IgD-negative memory B cell (primary cell): Measurements from ENCODE around the gene LOXL1. TPM values are rescaled to one million over a fixed set of nuclear protein-coding genes. Genes with fewer than 3 reads are reported as not detected.

ENCODE experiments used
- H3K27ac Mint-ChIP-seq, 3 donors: one replicate each; pipeline ENCODE4 v1.8.0; 2020 to 2022; ENCODE audit warnings: mild to moderate bottlenecking in 3 of 3, mixed read lengths in 3 of 3, moderate library complexity in 1 of 3
- H3K27me3 Mint-ChIP-seq: one replicate; pipeline ENCODE4 v1.8.0; 2021; ENCODE audit warnings: mixed read lengths
- H3K36me3 Mint-ChIP-seq: one replicate; pipeline ENCODE4 v1.8.0; 2020; ENCODE audit warnings: mild to moderate bottlenecking, mixed read lengths
- H3K4me1 Mint-ChIP-seq, 3 donors: one replicate each; pipeline ENCODE4 v1.8.0; 2020 to 2022; ENCODE audit warnings: mixed read lengths in 3 of 3, mild to moderate bottlenecking in 1 of 3
- H3K4me3 Mint-ChIP-seq, 4 donors: one replicate each; pipeline ENCODE4 v1.8.0; 2020 to 2022; ENCODE audit warnings: mild to moderate bottlenecking in 4 of 4, mixed read lengths in 4 of 4, moderate library complexity in 3 of 4
- H3K9me3 Mint-ChIP-seq, 3 donors: one replicate each; pipeline ENCODE4 v1.8.0; 2020 to 2021; ENCODE audit warnings: mixed read lengths in 3 of 3, mild to moderate bottlenecking in 1 of 3
- polyA plus RNA-seq: library from polyadenylated mRNA; unstranded; fragments of 300-500 nt; fragmentation: Illumina TruSeq; gene quantifications from one replicate; pipeline ENCODE4 v1.2.3, GENCODE V29; 2021

LOXL1 gene
- polyA plus RNA-seq, 1 donor from 2014 or later = 0.55 TPM

GRCh38 chr15:73908030-73908821, 18.0 kb upstream of the LOXL1 start:
- Mint-ChIP-seq H3K4me1 (no peaks in the 10 kb centered on the region), H3K4me3 (no peak overlapping the region), H3K9me3 (peaks cover 0 to 2% (median 0%) of the 10 kb centered on the region in 3 donors), H3K27me3 (no peaks in the 10 kb centered on the region), H3K27ac (no peak overlapping the region), H3K36me3 (peaks cover 2% of the 10 kb centered on the region)

DNA sequence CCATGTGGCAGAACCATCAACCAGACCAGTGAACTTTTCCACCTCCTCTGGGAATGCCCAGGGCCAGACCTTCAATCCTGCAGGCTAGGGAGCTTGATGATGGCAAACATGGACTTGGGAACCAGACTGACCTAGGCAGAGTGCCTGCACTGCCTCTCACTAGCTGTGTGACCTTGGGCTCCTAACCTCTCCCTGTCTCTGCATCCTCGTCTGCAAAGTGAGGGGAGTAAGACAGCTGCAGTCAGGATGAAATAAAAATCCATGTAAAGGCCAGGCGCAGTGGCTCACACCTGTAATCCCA, 17.5 kb upstream of the LOXL1 start:
- Mint-ChIP-seq H3K27ac (no peak overlapping the region), H3K4me3 (no peak overlapping the region), H3K9me3 (no peaks in the 10 kb centered on the region), H3K4me1 (no peaks in the 10 kb centered on the region), H3K27me3 (no peaks in the 10 kb centered on the region), H3K36me3 (peaks cover 2% of the 10 kb centered on the region)

GRCh38 chr15:73909651-73910050, 16.6 kb upstream of the LOXL1 start:
- Mint-ChIP-seq H3K27ac (no peak overlapping the region), H3K27me3 (peaks cover 6% of the 10 kb centered on the region), H3K36me3 (peaks cover 2% of the 10 kb centered on the region), H3K4me3 (no peak overlapping the region), H3K4me1 (peaks cover 0 to 2% (median 0%) of the 10 kb centered on the region in 3 donors), H3K9me3 (no peaks in the 10 kb centered on the region)

DNA sequence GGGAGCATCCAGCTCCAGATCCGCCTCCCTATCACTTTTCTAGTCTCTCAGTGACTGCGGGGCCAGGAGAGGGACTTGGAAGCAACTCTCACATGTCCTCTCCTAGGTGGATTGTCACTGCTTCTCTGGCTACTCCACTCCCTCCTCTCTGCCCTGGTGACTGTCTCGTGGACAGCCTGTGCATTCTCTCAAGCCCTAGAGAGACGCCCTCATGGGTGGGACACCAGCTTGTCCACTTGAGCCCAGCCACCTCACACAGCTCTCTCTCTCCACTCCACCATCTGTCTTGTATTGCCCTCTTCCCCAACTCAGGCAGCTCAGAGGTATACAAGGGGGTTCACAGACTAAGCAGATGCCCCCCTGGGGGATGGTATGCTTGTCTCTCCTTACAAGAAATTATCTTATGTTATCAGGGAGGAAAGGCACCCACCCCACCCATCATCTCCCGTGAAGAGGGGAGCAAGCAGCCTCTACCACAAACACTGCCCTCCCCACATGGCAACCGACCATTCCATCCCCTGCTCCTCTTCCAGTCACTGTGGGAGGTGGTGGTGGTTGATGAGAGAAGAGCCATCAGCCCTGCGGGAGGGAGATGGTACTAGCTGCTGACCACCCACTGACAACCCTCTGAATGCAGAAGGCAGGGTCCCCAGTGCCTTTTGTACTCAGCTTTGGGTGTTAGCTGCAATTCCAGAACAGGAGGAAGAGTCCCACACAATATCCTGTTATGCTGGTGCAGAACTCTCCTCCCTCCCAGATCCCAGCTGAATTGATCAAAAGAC, 15.5 kb upstream of the LOXL1 start:
- peaks cover 2% of the 10 kb centered on the region for H3K36me3 Mint-ChIP-seq
- H3K27ac Mint-ChIP-seq = no peak overlapping the region
- no peaks in the 10 kb centered on the region for H3K9me3 Mint-ChIP-seq
- no peak overlapping the region for H3K4me3 Mint-ChIP-seq
- H3K4me1 Mint-ChIP-seq = peaks cover 0 to 2% (median 0%) of the 10 kb centered on the region in 3 donors
- peaks cover 6% of the 10 kb centered on the region for H3K27me3 Mint-ChIP-seq

- no peak overlapping the region for H3K27ac Mint-ChIP-seq
- H3K4me3 Mint-ChIP-seq = no peak overlapping the region
- peaks cover 0 to 2% (median 0%) of the 10 kb centered on the region in 3 donors for H3K4me1 Mint-ChIP-seq
- H3K27me3 Mint-ChIP-seq = peaks cover 6% of the 10 kb centered on the region
- peaks cover 0 to 2% (median 0%) of the 10 kb centered on the region in 3 donors for H3K9me3 Mint-ChIP-seq
- H3K36me3 Mint-ChIP-seq = peaks cover under 1% of the 10 kb centered on the region
Measured at GRCh38 chr15:73912030-73912596, 14.1 kb upstream of the LOXL1 start.

GRCh38 chr15:73914145-73914544, 12.1 kb upstream of the LOXL1 start:
- peaks cover 0 to 6% (median 2%) of the 10 kb centered on the region in 3 donors for H3K9me3 Mint-ChIP-seq
- peaks cover 0 to 2% (median 0%) of the 10 kb centered on the region in 3 donors for H3K4me1 Mint-ChIP-seq
- no peaks in the 10 kb centered on the region for H3K36me3 Mint-ChIP-seq
- H3K27ac Mint-ChIP-seq = no peak overlapping the region
- peaks cover 6% of the 10 kb centered on the region for H3K27me3 Mint-ChIP-seq
- H3K4me3 Mint-ChIP-seq = no peak overlapping the region

DNA sequence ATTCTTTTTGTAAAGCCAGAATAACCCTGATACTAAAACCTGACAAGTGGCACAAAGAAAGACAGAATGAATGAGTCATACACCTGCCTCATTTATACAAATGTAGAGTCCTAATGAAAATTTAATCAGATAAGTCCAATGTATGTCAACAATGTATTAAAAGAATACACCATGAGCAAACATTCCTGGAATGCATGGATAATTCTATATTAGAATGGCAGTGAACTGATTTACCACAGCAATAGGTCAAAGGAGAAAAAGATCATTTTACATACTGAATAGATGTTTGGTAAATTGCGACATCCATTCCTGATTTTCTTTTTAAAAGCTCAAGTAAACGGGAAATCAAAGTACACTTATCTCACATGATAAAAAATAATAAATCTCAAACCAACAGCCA, 11.2 kb upstream of the LOXL1 start:
- Mint-ChIP-seq H3K27me3 (peaks cover 6% of the 10 kb centered on the region), H3K27ac (no peak overlapping the region), H3K9me3 (peaks cover 0 to 6% (median 2%) of the 10 kb centered on the region in 3 donors), H3K4me1 (peaks cover 0 to 2% (median under 1%) of the 10 kb centered on the region in 3 donors), H3K4me3 (no peak overlapping the region), H3K36me3 (no peaks in the 10 kb centered on the region)

GRCh38 chr15:73918784-73919183, 7.5 kb upstream of the LOXL1 start:
- H3K36me3 Mint-ChIP-seq = no peaks in the 10 kb centered on the region
- no peak overlapping the region for H3K27ac Mint-ChIP-seq
- H3K4me1 Mint-ChIP-seq = peaks cover 5 to 11% (median 9%) of the 10 kb centered on the region in 3 donors
- peaks cover 6% of the 10 kb centered on the region for H3K27me3 Mint-ChIP-seq
- peaks cover 0 to 6% (median 2%) of the 10 kb centered on the region in 3 donors for H3K9me3 Mint-ChIP-seq
- no peak overlapping the region for H3K4me3 Mint-ChIP-seq

DNA sequence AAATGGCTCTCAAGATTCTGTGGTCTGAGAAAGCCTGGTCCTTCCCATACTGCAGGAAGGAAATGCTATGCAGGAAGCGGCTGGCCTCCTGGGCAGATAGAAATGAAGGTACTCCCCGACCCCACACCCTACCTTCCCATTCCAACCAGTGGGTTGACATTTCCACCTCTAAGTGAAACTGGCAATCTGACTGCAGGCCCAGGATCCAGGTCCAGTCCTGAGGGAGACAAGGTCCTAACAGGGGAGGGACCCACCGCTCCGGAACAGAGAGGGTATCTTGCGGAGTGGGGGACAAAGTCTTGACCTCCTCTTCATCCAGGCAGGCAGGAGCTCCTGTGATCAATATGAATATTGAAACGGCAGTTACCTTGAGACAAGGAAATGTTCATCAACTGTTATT, 6.6 kb upstream of the LOXL1 start:
- Mint-ChIP-seq H3K4me3 (no peak overlapping the region), H3K27me3 (no peaks in the 10 kb centered on the region), H3K9me3 (peaks cover 0 to 6% (median 2%) of the 10 kb centered on the region in 3 donors), H3K36me3 (no peaks in the 10 kb centered on the region), H3K4me1 (peaks cover 5 to 15% (median 11%) of the 10 kb centered on the region in 3 donors), H3K27ac (no peak overlapping the region)

- H3K4me1 Mint-ChIP-seq = peaks cover 5 to 17% (median 13%) of the 10 kb centered on the region in 3 donors
- H3K27ac Mint-ChIP-seq = no peak overlapping the region
- H3K27me3 Mint-ChIP-seq = no peaks in the 10 kb centered on the region
- H3K9me3 Mint-ChIP-seq = peaks cover 0 to 6% (median 0%) of the 10 kb centered on the region in 3 donors
- peak overlapping the region in 1 of 4 donors; percentile 38 for H3K4me3 Mint-ChIP-seq
- no peaks in the 10 kb centered on the region for H3K36me3 Mint-ChIP-seq
Measured at GRCh38 chr15:73921254-73921925, 4.9 kb upstream of the LOXL1 start.

GRCh38 chr15:73922186-73923151, 3.8 kb upstream of the LOXL1 start:
- Mint-ChIP-seq H3K27me3 (no peaks in the 10 kb centered on the region), H3K4me3 (no peak overlapping the region), H3K9me3 (peaks cover 0 to 6% (median 0%) of the 10 kb centered on the region in 3 donors), H3K27ac (no peak overlapping the region), H3K4me1 (peaks cover 5 to 17% (median 13%) of the 10 kb centered on the region in 3 donors), H3K36me3 (no peaks in the 10 kb centered on the region)

GRCh38 chr15:73923156-73923487, 3.1 kb upstream of the LOXL1 start:
- no peaks in the 10 kb centered on the region for H3K36me3 Mint-ChIP-seq
- peaks cover 5 to 18% (median 14%) of the 10 kb centered on the region in 3 donors for H3K4me1 Mint-ChIP-seq
- peaks cover under 1% of the 10 kb centered on the region for H3K27me3 Mint-ChIP-seq
- peak overlapping the region in 1 of 3 donors; percentile 85 for H3K27ac Mint-ChIP-seq
- H3K4me3 Mint-ChIP-seq = peak overlapping the region in 1 of 4 donors; percentile 30
- H3K9me3 Mint-ChIP-seq = peaks cover 0 to 6% (median 0%) of the 10 kb centered on the region in 3 donors

- Mint-ChIP-seq H3K4me3 (peak overlapping the region in 3 of 4 donors; percentile 13 to 49 (median 30)), H3K36me3 (no peaks in the 10 kb centered on the region), H3K9me3 (peaks cover 0 to 4% (median 0%) of the 10 kb centered on the region in 3 donors), H3K4me1 (peaks cover 5 to 20% (median 16%) of the 10 kb centered on the region in 3 donors), H3K27me3 (peaks cover 3% of the 10 kb centered on the region), H3K27ac (peak overlapping the region in 1 of 3 donors; percentile 85)
Measured at GRCh38 chr15:73923488-73924164, 2.6 kb upstream of the LOXL1 start.
